ENCODE results near the gene FANCE.
A peak's percentile ranks its signal among the peaks of the same experiment; 100 is the strongest.

FANCE gene

GRCh38 chr6:35410131-35410530 lies 42.0 kb upstream of the FANCE start:
- TF ChIP-seq CTCF (IDR thresholded peaks at IDR 0.05; ENCODE audit: low read depth, low read length) = no peak
- DNase-seq = no peak
- Histone ChIP-seq H3K4me3 (ENCODE audit: low read depth, low read length) (no peak overlapping the region), H3K4me1 (peaks cover 2% of the 10 kb centered on the region; the same call in 1 of the 2 replicates), H3K9me3 (no peaks in the 10 kb centered on the region), H3K27me3 (no peaks in the 10 kb centered on the region), H3K36me3 (no peaks in the 10 kb centered on the region)

- H3K4me3 ChIP-seq (ENCODE audit: low read depth, low read length) = no peak overlapping the region
- peaks cover 2% of the 10 kb centered on the region; the same call in 1 of the 2 replicates for H3K4me1 ChIP-seq
- H3K27me3 ChIP-seq = no peaks in the 10 kb centered on the region
- no peak for TF ChIP-seq CTCF (IDR thresholded peaks at IDR 0.05; ENCODE audit: low read depth, low read length)
- no peaks in the 10 kb centered on the region for H3K36me3 ChIP-seq
- no peak for DNase-seq
- no peaks in the 10 kb centered on the region for H3K9me3 ChIP-seq
Observed at GRCh38 chr6:35411066-35411465, 41.1 kb upstream of the FANCE start.

- no peaks in the 10 kb centered on the region for H3K9me3 ChIP-seq
- H3K27me3 ChIP-seq = no peaks in the 10 kb centered on the region
- H3K4me3 ChIP-seq (ENCODE audit: low read depth, low read length) = no peak overlapping the region
- no peak for TF ChIP-seq CTCF (IDR thresholded peaks at IDR 0.05; ENCODE audit: low read depth, low read length)
- DNase-seq = no peak
- peaks cover 2% of the 10 kb centered on the region; the same call in 1 of the 2 replicates for H3K4me1 ChIP-seq
- no peaks in the 10 kb centered on the region for H3K36me3 ChIP-seq
Observed at GRCh38 chr6:35412102-35412501, 40.0 kb upstream of the FANCE start.

- H3K4me3 ChIP-seq (ENCODE audit: low read depth, low read length) = no peak overlapping the region
- DNase-seq = no peak
- no peaks in the 10 kb centered on the region for H3K9me3 ChIP-seq
- TF ChIP-seq CTCF (IDR thresholded peaks at IDR 0.05; ENCODE audit: low read depth, low read length) = no peak
- peaks cover 6% of the 10 kb centered on the region; the same call in 1 of the 2 replicates for H3K4me1 ChIP-seq
- no peaks in the 10 kb centered on the region for H3K36me3 ChIP-seq
- H3K27me3 ChIP-seq = no peaks in the 10 kb centered on the region
Observed at GRCh38 chr6:35413911-35414310, 38.2 kb upstream of the FANCE start.

- Histone ChIP-seq H3K9me3 (no peaks in the 10 kb centered on the region), H3K27me3 (no peaks in the 10 kb centered on the region), H3K4me3 (ENCODE audit: low read depth, low read length) (no peak overlapping the region), H3K36me3 (no peaks in the 10 kb centered on the region), H3K4me1 (peaks cover 6% of the 10 kb centered on the region; the same call in 1 of the 2 replicates)
- TF ChIP-seq CTCF (IDR thresholded peaks at IDR 0.05; ENCODE audit: low read depth, low read length) = peak; percentile 67
- DNase-seq = peak; percentile 68
Observed at GRCh38 chr6:35415065-35415891, 36.9 kb upstream of the FANCE start.

- no peaks in the 10 kb centered on the region for H3K27me3 ChIP-seq
- no peaks in the 10 kb centered on the region for H3K36me3 ChIP-seq
- no peak overlapping the region for H3K4me3 ChIP-seq (ENCODE audit: low read depth, low read length)
- peak; percentile 64 for DNase-seq
- TF ChIP-seq CTCF (IDR thresholded peaks at IDR 0.05; ENCODE audit: low read depth, low read length) = no peak
- H3K4me1 ChIP-seq = peaks cover 6% of the 10 kb centered on the region; the same call in 1 of the 2 replicates
- H3K9me3 ChIP-seq = no peaks in the 10 kb centered on the region
Observed at GRCh38 chr6:35417979-35418661, 34.0 kb upstream of the FANCE start.
